Measurements from ENCODE around the gene VASP. TPM values are rescaled to one million over a fixed set of nuclear protein-coding genes. Genes with fewer than 3 reads are reported as not detected.

The VASP gene
- total RNA-seq, 1 donor from 2014 or later: 35.5 TPM

DNA sequence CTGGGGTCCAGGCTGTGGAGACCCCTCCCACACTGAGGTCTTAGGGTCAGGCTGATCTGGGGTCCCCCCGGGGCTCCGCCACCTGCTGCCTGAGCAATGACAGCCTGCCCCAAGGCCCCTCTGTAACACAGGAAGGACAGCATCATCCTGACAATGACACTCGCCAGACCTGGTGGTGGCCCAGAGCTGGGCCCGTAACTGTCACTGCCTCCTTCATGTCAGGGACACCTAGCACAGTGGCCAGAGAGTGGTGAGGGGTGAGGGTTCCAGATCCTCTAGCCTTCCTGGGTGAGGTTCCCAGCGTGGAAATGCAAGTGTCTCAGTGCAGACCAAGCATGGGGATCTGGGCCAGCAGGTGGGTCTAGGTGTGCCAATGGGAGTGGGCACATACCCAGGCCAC is 49.6 kb downstream of the VASP start:
- DNase-seq: no peak

DNA sequence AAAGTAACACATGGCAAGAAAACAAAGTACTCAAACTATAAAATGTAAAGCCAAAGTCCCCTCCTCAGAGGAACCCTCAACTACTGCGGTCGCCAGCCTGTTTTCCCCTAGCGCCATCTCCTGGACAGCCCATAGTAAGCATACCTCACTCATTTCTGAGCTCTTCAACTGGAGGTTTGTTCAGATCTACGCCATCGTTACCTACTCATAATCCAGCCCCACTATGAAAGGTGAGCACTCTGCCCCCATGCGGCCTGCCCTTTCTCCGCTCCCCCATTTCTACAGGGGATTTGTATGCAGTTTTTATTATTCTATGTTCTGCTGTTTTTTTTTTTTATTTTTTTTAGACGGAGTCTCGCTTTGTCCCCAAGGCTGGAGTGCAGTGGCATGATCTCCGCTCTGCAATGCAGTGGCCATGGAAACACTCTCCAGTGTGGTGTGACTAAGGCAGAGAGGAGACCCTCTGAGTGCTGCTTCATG is 51.2 kb downstream of the VASP start:
- DNase-seq: no peak

DNA sequence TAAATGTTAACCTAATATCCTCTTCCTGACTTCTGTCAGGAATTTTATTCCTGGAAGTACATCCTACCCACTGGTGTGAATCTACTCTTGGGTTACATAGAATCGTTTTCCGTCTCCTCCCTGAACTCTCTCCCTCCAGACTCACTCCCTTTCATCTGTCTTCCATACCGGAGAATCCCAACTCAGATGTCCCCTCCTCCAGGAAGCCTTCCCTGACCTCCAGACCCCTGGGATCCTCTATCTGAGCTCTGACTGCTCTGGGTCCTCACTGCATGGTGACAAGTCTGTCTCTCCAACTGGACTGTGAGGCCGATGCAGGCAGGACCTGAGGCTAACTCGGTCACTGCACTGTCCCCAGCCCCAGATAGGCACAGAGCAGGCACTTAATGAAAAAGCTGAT is 52.8 kb downstream of the VASP start:
- no peak for DNase-seq

DNA sequence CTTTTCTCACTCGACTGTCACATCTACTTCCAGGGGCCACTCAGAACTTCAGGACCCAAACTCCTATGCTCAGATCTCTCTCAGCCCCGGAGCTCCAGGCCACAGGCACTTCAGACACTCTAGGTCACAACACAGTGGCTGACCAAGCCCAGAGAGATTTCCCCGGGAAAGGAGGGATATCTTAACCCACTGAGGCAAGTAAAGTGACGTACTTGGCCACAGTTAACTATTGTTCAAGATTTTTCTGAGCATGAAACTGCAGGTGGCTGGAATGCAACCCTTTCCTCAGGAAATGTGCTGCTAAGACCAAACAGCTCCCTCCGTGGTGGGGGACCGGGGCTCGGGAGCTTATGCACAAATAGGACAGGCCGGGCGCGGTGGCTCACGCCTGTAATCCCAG is 53.4 kb downstream of the VASP start:
- DNase-seq: no peak

DNA sequence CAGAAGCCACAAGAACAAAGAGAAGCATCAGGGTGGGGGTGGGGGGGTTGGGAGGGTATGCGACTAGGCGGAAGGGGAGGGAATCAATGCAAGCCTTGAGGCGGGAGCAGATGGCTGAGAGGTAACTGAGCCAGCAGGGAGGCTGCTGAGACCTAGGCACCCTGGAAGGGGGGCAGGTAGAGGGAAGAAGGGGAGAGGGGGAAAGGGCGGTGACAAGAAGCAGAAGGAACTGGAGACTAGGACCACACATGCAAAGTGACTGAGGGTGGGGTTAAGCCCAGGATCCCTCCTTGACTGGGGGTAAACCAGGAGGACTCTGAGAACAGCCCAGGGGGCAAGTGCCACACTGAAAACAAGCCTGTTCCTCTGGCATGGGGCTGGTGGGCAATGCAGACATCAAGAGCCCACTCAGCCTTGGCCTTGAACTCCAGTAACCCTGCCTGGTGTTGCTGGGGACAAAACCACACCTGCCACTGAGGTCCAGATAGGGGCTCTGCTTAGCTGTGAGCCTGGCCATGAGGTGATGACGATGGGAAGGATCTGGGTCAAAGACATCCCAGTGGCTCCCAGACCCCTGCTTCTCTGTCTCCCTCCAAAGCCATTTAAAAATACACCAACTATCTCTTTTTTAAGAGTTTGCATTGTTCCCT is 57.0 kb downstream of the VASP start:
- DNase-seq: no peak

DNA sequence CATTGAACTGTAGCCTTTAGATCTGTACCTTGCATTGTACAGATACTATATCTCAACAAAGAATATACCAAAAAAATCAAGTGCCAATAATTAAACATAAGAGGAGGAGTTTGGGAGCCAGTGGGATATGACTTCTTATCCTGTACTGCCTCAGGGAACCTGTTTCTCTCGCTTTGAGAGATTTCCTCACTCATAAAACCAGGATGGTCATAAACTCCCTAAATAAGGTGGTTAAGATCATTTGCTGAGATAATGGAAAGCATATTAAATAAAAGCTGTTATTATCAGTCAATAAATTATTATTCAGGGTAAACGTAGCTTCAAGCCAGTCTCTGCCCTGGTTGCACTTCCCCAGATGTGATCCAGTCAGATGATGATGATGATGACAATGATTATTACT is 60.3 kb downstream of the VASP start:
- DNase-seq: no peak

DNA sequence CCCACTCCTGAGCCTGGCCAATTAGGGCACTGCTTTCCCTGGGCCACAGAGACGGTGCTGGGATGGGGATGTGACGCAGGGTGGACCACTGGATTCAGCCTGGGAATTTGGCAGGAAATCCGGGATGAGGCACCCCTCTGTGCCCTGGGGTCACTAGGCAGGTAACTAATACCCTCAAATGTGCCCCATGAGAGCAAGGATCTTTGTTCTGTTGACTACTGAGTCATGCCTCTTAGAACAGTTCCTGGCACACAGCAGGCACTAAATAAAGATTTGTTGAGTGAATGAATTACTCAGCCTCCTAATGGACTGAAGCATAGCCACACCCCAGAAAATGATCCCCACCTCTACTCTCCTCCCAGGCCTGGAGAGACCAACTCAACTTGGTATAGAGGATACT is 61.5 kb downstream of the VASP start:
- DNase-seq: no peak

DNA sequence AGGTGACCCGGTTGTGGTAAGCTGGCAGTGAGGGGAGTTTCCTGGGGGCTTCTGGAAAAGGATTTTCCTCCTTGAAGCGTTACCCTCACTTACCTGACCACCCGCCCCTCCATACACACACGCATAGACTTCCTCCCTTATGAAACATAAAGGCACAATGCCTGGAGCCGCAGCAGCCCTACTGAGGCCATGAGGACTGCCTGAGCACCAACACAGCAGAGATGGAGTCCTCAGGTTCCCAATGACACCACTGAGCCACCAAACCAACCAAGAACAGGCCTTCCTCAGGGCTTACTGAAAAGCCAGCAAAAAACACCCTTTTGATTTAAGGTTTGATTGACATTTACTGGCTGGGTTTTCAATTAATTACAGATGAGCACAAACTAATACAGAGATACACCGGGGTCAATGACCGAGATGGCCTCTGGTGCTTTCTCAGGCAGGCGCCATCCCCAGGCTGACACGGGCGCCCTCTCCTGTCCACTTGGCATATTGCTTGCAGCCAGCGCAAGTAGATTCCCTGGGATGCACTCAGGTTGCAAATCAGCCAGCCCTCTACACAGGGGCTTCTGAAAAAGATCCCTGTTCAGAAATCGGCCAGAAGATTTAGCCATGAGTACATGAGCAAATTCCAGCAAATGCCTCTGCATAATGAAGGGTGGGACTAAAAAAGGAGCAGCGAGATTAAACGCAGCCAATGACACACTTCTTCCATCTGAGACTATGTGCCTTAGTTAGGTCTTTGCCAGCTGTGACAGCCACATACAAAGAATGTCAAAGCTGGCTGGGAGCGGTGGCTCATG is 62.5 kb downstream of the VASP start:
- DNase-seq: no peak

DNA sequence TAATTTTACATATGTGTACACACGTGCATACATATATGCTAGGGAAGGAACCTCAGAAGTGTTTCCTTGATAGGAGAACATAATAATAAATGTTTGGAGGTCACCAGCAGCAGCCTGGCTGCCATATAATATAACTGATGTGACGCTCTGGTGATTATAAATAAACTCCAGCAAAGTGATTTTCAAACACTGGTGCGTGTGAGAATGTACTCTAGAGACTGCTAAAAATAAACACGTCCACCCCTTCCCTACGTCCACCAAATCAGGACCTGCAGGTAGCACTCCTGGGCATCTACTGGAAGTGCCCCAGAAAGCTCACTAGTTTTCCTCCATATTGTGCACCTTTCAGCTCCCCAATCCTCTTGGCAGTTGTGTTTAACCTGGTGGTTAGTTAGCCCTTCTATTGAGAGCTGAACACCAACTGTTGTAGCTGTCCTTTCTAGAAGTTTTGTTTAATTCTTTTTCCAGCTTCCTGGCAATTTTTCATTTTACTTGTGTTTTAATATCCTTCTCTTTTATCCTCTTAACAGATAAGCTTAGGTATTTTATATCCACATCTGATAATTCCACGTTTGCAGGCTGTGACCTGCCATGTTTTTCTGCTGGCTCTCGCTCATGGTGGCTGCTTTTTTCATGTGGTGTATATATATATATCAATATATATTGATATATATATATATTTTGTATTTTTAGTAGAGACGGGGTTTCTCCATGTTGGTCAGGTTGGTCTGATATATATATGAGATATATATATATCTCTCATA is 64.4 kb downstream of the VASP start:
- no peak for DNase-seq

DNA sequence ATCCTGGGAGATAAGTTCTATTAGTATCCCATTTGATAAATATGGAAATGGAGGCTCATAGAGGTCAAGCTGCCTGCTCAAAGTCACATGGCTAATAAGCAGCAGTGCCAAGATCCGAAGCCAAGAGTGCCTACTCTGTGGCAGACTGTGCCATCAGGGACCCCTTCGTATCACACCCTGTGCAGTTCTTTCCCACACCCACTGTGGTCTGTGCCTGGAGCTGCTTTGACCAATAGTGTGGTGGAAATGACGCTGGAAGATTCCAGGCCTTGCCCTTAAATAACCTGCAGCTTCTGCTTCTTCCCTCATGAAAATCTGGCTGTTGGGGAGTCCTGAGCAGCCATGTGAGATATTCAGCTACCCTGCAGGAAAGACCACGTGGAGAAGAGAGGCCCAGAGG is 67.2 kb downstream of the VASP start:
- no peak for DNase-seq

DNA sequence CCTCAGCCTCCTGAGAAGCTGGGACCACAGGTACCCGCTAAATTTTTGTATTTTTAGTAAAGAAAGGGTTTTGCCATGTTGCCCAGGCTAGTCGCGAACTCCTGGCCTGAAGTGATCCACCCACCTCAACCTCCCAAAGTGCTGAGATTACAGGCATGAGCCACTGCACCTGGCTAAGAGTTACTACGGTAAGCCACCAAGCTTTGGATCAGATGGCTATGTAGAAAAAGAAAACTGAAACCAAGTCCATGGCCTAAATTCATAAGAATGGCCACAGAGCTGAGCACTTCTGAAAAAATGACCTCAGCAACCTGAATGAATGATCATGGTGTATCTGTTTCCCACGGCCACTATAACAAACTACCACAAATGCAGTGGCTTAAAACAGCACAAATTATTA is 67.9 kb downstream of the VASP start:
- no peak for DNase-seq

Other genes starting within 250 kb of the VASP start
- gene CKM, start 184.6 kb upstream of the VASP start, total RNA-seq: 426 TPM
- gene KLC3, start 166.7 kb upstream of the VASP start, total RNA-seq: 26.0 TPM
- gene ERCC2, start 136.9 kb upstream of the VASP start, total RNA-seq: 5.7 TPM
- 29.0 TPM for gene PPP1R13L, start 102.4 kb upstream of the VASP start, total RNA-seq
- gene POLR1G, start 100.8 kb upstream of the VASP start, total RNA-seq: 2.7 TPM
- gene ERCC1, start 83.6 kb upstream of the VASP start, total RNA-seq: 60.3 TPM
- 21.2 TPM for gene FOSB, start 39.5 kb upstream of the VASP start, total RNA-seq
- gene RTN2, start 10.4 kb upstream of the VASP start, total RNA-seq: 8.1 TPM
- 1.7 TPM for gene PPM1N, start 9.0 kb upstream of the VASP start, total RNA-seq
- gene OPA3, start 77.3 kb downstream of the VASP start, total RNA-seq: 2.6 TPM
- gene GPR4, start 94.7 kb downstream of the VASP start, total RNA-seq: 0.20 TPM
- 20.1 TPM for gene EML2, start 131.9 kb downstream of the VASP start, total RNA-seq
- 25.7 TPM for gene GIPR, start 160.7 kb downstream of the VASP start, total RNA-seq
- 186 TPM for gene SNRPD2, start 184.5 kb downstream of the VASP start, total RNA-seq
- 3.4 TPM for gene QPCTL, start 185.2 kb downstream of the VASP start, total RNA-seq
- 5.6 TPM for gene FBXO46, start 223.4 kb downstream of the VASP start, total RNA-seq
- not detected for gene MEIOSIN, start 226.0 kb downstream of the VASP start, total RNA-seq